IMR-90 (cell line): ENCODE measurements around the gene NHLRC2. TPM values are rescaled to one million over a fixed set of nuclear protein-coding genes. Genes with fewer than 3 reads are reported as not detected.
A peak's percentile ranks its signal among the peaks of the same experiment; 100 is the strongest.

ENCODE experiments used
- ATAC-seq: fragments of 200-7000 bp; cut with Tn5 transposase; 2 replicates; pipeline ENCODE4 v1.9.1; 2020; ENCODE audit warnings: low read depth, mild to moderate bottlenecking, moderate library complexity
- BruUV-seq: library from RNA; stranded (reverse); fragments of 400-500 nt; replicated peaks from 2 replicates; lab custom pipeline; 2021; lab: Mats Ljungman, UMichigan
- CTCF ChIA-PET: fragments of 300-600 bp; formaldehyde crosslinking; extraction: SDS; loops from one replicate; lab custom pipeline; 2021; ENCODE audit warnings: antibody characterized with exemption; lab: Yijun Ruan, JAX
- POLR2A ChIA-PET: fragments of 300-600 bp; sonication (Branson Sonifier 250); formaldehyde crosslinking; loops from one replicate; lab custom pipeline; 2022; ENCODE audit warnings: antibody characterized with exemption; ENCODE audit not compliant: unreplicated experiment; lab: Charles Lee
- DNase-seq: peaks from one replicate; pipeline ENCODE4 v3.0.0; 2013
- H2AFZ ChIP-seq: replicated peaks from 2 replicates; pipeline ENCODE3; 2013; ENCODE audit warnings: low read length, mild to moderate bottlenecking; ENCODE audit not compliant: poor library complexity
- H2AK5ac ChIP-seq: 2 replicates; pipeline ENCODE4 v1.6.1; 2013; ENCODE audit warnings: low read depth, low read length, inconsistent platforms
- H2AK9ac ChIP-seq: replicated peaks from 2 replicates; pipeline ENCODE3; 2013; ENCODE audit warnings: mild to moderate bottlenecking, low read depth, low read length, moderate library complexity; ENCODE audit not compliant: poor library complexity
- H2BK120ac ChIP-seq: 2 replicates; pipeline ENCODE4 v1.6.1; 2013; ENCODE audit warnings: low read depth, low read length, inconsistent platforms
- H2BK15ac ChIP-seq: 3 replicates; pipeline ENCODE4 v1.6.1; 2013; ENCODE audit warnings: low read depth, low read length, inconsistent platforms
- H2BK20ac ChIP-seq: 2 replicates; pipeline ENCODE4 v1.6.1; 2013; ENCODE audit warnings: low read depth, mild to moderate bottlenecking, inconsistent platforms, low read length, moderate library complexity
- H2BK5ac ChIP-seq: 2 replicates; pipeline ENCODE4 v1.6.1; 2013; ENCODE audit warnings: mild to moderate bottlenecking, low read depth, low read length, inconsistent platforms; ENCODE audit not compliant: poor library complexity, severe bottlenecking
- H3K14ac ChIP-seq: replicated peaks from 2 replicates; pipeline ENCODE4 v1.6.1; 2013; ENCODE audit warnings: low read depth, low read length, inconsistent platforms
- H3K18ac ChIP-seq: 2 replicates; pipeline ENCODE4 v1.6.1; 2013; ENCODE audit warnings: low read depth, low read length, control low read depth
- H3K23ac ChIP-seq: 2 replicates; pipeline ENCODE4 v1.6.1; 2013; ENCODE audit warnings: low read depth, low read length, inconsistent platforms
- H3K27ac ChIP-seq: 2 replicates; pipeline ENCODE4 v1.5.1; 2013; ENCODE audit warnings: mild to moderate bottlenecking, control low read depth, low read length; ENCODE audit not compliant: insufficient read depth
- H3K27me3 ChIP-seq: 2 replicates; pipeline ENCODE4 v1.6.1; 2013; ENCODE audit warnings: low read length; ENCODE audit not compliant: control insufficient read depth, insufficient read depth
- H3K36me3 ChIP-seq: 2 replicates; pipeline ENCODE4 v1.6.1; 2013; ENCODE audit warnings: low read length, mixed read lengths; ENCODE audit not compliant: control insufficient read depth, insufficient read depth
- H3K4ac ChIP-seq: 2 replicates; pipeline ENCODE4 v1.6.1; 2013; ENCODE audit warnings: low read depth, low read length, inconsistent platforms
- H3K4me1 ChIP-seq: 2 replicates; pipeline ENCODE4 v1.6.1; 2013; ENCODE audit warnings: low read length, mixed read lengths; ENCODE audit not compliant: control insufficient read depth, insufficient read depth
- H3K4me2 ChIP-seq: 2 replicates; pipeline ENCODE4 v1.6.1; 2013; ENCODE audit warnings: low read depth, mild to moderate bottlenecking, control low read depth, low read length, moderate library complexity
- H3K4me3 ChIP-seq: 2 replicates; pipeline ENCODE4 v1.5.1; 2013; ENCODE audit warnings: low read depth, mild to moderate bottlenecking, control low read depth, low read length, moderate library complexity; ENCODE audit not compliant: insufficient read depth
- H3K56ac ChIP-seq: 2 replicates; pipeline ENCODE4 v1.6.1; 2013; ENCODE audit warnings: low read length, inconsistent platforms; ENCODE audit not compliant: insufficient read depth; ENCODE audit errors: extremely low read depth
- H3K79me1 ChIP-seq, 2 experiments: 2 replicates each; pipeline ENCODE4 v1.6.1; 2013; ENCODE audit warnings: low read length in 2 of 2, inconsistent platforms in 1 of 2, low read depth in 1 of 2
- H3K9ac ChIP-seq: 2 replicates; pipeline ENCODE4 v1.6.1; 2013; ENCODE audit warnings: low read depth, low read length, control low read depth
- H3K9me1 ChIP-seq: 2 replicates; pipeline ENCODE4 v1.6.1; 2013; ENCODE audit warnings: low read length, inconsistent platforms; ENCODE audit not compliant: insufficient read depth
- H3K9me3 ChIP-seq: 2 replicates; pipeline ENCODE4 v1.6.1; 2013; ENCODE audit warnings: low read length; ENCODE audit not compliant: control insufficient read depth, insufficient read depth
- H4K20me1 ChIP-seq: 2 replicates; pipeline ENCODE4 v1.6.1; 2013; ENCODE audit warnings: low read length, inconsistent platforms; ENCODE audit not compliant: insufficient read depth
- H4K5ac ChIP-seq: 2 replicates; pipeline ENCODE4 v1.6.1; 2013; ENCODE audit warnings: mild to moderate bottlenecking, low read depth, low read length, control low read depth
- H4K8ac ChIP-seq, 2 experiments: 2 replicates each; pipeline ENCODE4 v1.6.1; 2013; ENCODE audit warnings: low read depth in 2 of 2, low read length in 2 of 2, control low read depth in 1 of 2, inconsistent platforms in 1 of 2
- H4K91ac ChIP-seq: 2 replicates; pipeline ENCODE4 v1.6.1; 2013; ENCODE audit warnings: low read depth, low read length, inconsistent platforms; ENCODE audit not compliant: insufficient read depth
- BHLHE40 ChIP-seq: fragments of 150-350 bp; IDR thresholded peaks from 2 replicates; pipeline ENCODE4 v1.6.1; 2016; ENCODE audit warnings: mild to moderate bottlenecking, low read depth, low read length
- CEBPB ChIP-seq: IDR thresholded peaks from 2 replicates; pipeline ENCODE4 v1.6.1; 2012; ENCODE audit warnings: low read depth, low read length, improper control_type of control experiment
- CHD1 ChIP-seq: IDR thresholded peaks from 2 replicates; pipeline ENCODE4 v1.6.1; 2012; ENCODE audit warnings: low read depth, low read length, improper control_type of control experiment
- CTCF ChIP-seq: conservative IDR thresholded peaks from 2 replicates; pipeline ENCODE4 v1.5.1; 2012; ENCODE audit warnings: mild to moderate bottlenecking, low read depth, low read length, improper control_type of control experiment
- ELK1 ChIP-seq: fragments of 150-350 bp; IDR thresholded peaks from 2 replicates; pipeline ENCODE4 v1.6.1; 2016; ENCODE audit warnings: low read depth, mild to moderate bottlenecking, low read length, moderate library complexity, borderline replicate concordance
- FOS ChIP-seq: fragments of 150-350 bp; IDR thresholded peaks from 2 replicates; pipeline ENCODE4 v1.6.1; 2016; ENCODE audit warnings: low read depth, low read length
- MAFK ChIP-seq: IDR thresholded peaks from 2 replicates; pipeline ENCODE4 v1.6.1; 2012; ENCODE audit warnings: low read depth, low read length, improper control_type of control experiment
- MXI1 ChIP-seq: IDR thresholded peaks from 2 replicates; pipeline ENCODE4 v1.6.1; 2012; ENCODE audit warnings: low read depth, mild to moderate bottlenecking, low read length, moderate library complexity, borderline replicate concordance
- NFE2L2 ChIP-seq: fragments of 150-350 bp; IDR thresholded peaks from 2 replicates; pipeline ENCODE4 v1.6.1; 2016; ENCODE audit warnings: low read depth, mild to moderate bottlenecking, low read length
- POLR2A ChIP-seq: IDR thresholded peaks from 2 replicates; pipeline ENCODE4 v1.6.1; 2012; ENCODE audit warnings: mild to moderate bottlenecking, low read depth, low read length
- RFX5 ChIP-seq: IDR thresholded peaks from 2 replicates; pipeline ENCODE4 v1.8.0; 2012; ENCODE audit warnings: low read depth, mild to moderate bottlenecking, low read length, moderate library complexity
- SMC3 ChIP-seq: fragments of 150-350 bp; IDR thresholded peaks from 2 replicates; pipeline ENCODE4 v1.6.1; 2016; ENCODE audit warnings: low read depth, mild to moderate bottlenecking, antibody characterized with exemption, low read length, moderate library complexity
- WGBS, 2 experiments: methylation state at CpG; one replicate each; pipeline versions ENCODE4 v1.1.5 to v1.1.7; 2013; ENCODE audit warnings: missing lambda C conversion rate in 2 of 2; ENCODE audit not compliant: insufficient read length in 1 of 2; ENCODE audit errors: extremely low coverage in 2 of 2; 5-methylcytosine and 5-hydroxymethylcytosine counted together
- dilution Hi-C: fragments of 300-500 bp; cut with HindIII; formaldehyde crosslinking; loops from one replicate; pipeline ENCODE4 v1.14.3; 2018; ENCODE audit warnings: low sequenced_read_pairs; ENCODE audit not compliant: unreplicated experiment
- in situ Hi-C: fragments of 300-500 bp; cut with MboI; formaldehyde crosslinking; loops from 3 replicates; pipeline ENCODE4 v1.14.3; 2019; ENCODE audit warnings: low sequenced_read_pairs, inconsistent platforms, mixed read lengths
- intact Hi-C: fragments of 100-400 bp; cut with micrococcal nuclease; formaldehyde crosslinking; loops from 2 replicates; pipeline ENCODE4 v1.10.0; 2022
- polyA plus RNA-seq, 3 experiments: library from polyadenylated mRNA; depleted of rRNA; stranded (reverse); fragments of >200 nt; gene quantifications; 2 replicates each; pipeline ENCODE4 v1.2.3, GENCODE V29; 2012; ENCODE audit warnings: low replicate concordance in 1 of 3
- total RNA-seq: library from RNA; depleted of rRNA; stranded (reverse); fragments of >200 nt; gene quantifications from 2 replicates; pipeline ENCODE4 v1.2.3, GENCODE V29; 2012
- TF ChIP-seq, protein P1 (sequence below): fragments of 150-350 bp; IDR thresholded peaks from 2 replicates; pipeline ENCODE4 v1.6.1; 2017; ENCODE audit warnings: mild to moderate bottlenecking, antibody characterized with exemption, low read length, low read depth

NHLRC2 gene
- total and polyA plus RNA-seq, 2 of the 4 experiments (the other 2 are of a cell fraction), result 3.0 to 11.8 TPM

DNA sequence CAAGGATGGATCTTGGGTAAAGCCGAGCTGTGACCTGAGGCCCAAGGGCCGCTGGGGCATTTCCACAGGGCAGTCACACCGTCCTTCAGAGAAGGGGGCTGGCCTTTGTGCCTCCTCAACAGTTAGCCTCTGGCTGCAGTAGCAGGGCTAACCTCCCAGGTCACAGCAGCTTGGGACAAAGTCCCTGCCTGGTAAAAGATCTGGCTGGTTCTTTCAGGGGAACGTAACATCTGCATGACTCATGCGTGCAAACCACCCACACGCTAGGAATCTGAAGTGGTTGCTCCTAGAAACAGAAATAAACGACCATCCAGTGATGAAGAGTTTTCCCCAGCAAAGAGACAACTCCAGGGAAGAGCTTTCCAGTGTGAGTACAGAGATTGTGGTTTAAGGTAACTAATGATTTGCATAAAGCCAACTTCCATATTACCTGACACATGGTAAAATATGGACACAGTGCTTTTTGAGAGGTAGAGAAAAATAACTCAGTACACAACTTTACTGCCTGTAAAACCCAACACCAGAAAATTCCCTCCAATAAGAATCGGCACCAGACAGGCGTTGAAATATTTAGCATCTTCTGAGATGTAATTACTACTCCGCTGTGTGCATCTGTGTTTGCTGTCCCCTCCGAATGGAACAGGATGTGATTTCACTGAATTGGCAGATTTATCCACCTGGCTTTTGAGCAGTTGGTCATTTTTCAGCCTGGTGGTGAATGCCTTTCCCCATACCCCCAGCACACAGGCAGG is 104.3 kb downstream of the NHLRC2 start:
- 89% methylated on average over 4 of the region's 11 CpGs; no CpG with 5 or more reads in 1 of the 2 experiments for WGBS, 2 experiments
- DNase-seq, result peak; percentile 93
- no peaks in the 10 kb centered on the region for H3K9me3 ChIP-seq
- in situ Hi-C loops (no loop called here), dilution Hi-C loops (no loop called here), intact Hi-C loops (loop anchor here (10.0 kb wide), 1 partner anchor 254 kb away; no protein-coding TSS in a partner anchor)
- H3K56ac ChIP-seq, result no peak overlapping the region
- ChIA-PET CTCF (no interaction called here), POLR2A (no interaction called here)
- H4K20me1 ChIP-seq, result no peaks in the 10 kb centered on the region
- peaks cover 10% of the 10 kb centered on the region; the same call in 1 of the 2 replicates for H3K9me1 ChIP-seq
- H3K14ac ChIP-seq, result no peak overlapping the region
- H2BK5ac ChIP-seq, result peak overlapping the region; percentile 15
- no TSS peak for BruUV-seq
- no peak overlapping the region for H3K9ac ChIP-seq
- H2AFZ ChIP-seq, result peak overlapping the region; percentile 66
- peak overlapping the region in 1 of 2 experiments; percentile 22; a peak in 2 of 4 replicates for H4K8ac ChIP-seq
- peak overlapping the region; percentile 46 for H4K91ac ChIP-seq
- no peak overlapping the region for H3K4me2 ChIP-seq
- no peak overlapping the region for H3K4me3 ChIP-seq
- peaks cover 15% of the 10 kb centered on the region for H3K4me1 ChIP-seq
- no peaks in the 10 kb centered on the region for H3K79me1 ChIP-seq
- H2BK120ac ChIP-seq, result peak overlapping the region; percentile 53
- H3K36me3 ChIP-seq, result no peaks in the 10 kb centered on the region
- H2AK9ac ChIP-seq, result peak overlapping the region; percentile 61
- H4K5ac ChIP-seq, result peak overlapping the region; percentile 23; the same call in 1 of the 2 replicates
- peaks cover 2% of the 10 kb centered on the region; the same call in 1 of the 2 replicates for H3K27me3 ChIP-seq
- H2BK20ac ChIP-seq, result peak overlapping the region; percentile 86
- peak overlapping the region; percentile 6; the same call in 1 of the 2 replicates for H3K18ac ChIP-seq
- peak overlapping the region; percentile 4; the same call in 1 of the 2 replicates for H3K23ac ChIP-seq
- H2AK5ac ChIP-seq, result peak overlapping the region; percentile 67; the same call in 1 of the 2 replicates
- peak overlapping the region; percentile 35; the same call in 1 of the 2 replicates for H3K27ac ChIP-seq
- H3K4ac ChIP-seq, result peak overlapping the region; percentile 61
- H2BK15ac ChIP-seq, result peak overlapping the region; percentile 45; the same call in 1 of the 3 replicates
- ATAC-seq, result peak; percentile 95
- TF ChIP-seq SMC3 (no peak), BHLHE40 (peak; percentile 32; the same call in 1 of the 2 replicates), CHD1 (no peak), RFX5 (no peak), MAFK (peak; percentile 13; the same call in 1 of the 2 replicates), CEBPB (0 out of 2 replicates have a peak, but pooled peaks have one; percentile 6), MXI1 (0 out of 2 replicates have a peak, but pooled peaks have one; percentile 30), FOS (peak; percentile 93), POLR2A (no peak), NFE2L2 (no peak), ELK1 (no peak), CTCF (no peak)
- TF ChIP-seq, protein P1, sequence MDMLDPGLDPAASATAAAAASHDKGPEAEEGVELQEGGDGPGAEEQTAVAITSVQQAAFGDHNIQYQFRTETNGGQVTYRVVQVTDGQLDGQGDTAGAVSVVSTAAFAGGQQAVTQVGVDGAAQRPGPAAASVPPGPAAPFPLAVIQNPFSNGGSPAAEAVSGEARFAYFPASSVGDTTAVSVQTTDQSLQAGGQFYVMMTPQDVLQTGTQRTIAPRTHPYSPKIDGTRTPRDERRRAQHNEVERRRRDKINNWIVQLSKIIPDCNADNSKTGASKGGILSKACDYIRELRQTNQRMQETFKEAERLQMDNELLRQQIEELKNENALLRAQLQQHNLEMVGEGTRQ, result no peak
